HEK293T (cell line): ENCODE data around the gene EMSY.

ENCODE experiments used
- CTCF ChIA-PET: fragments of 350-600 bp; formaldehyde crosslinking; extraction: SDS; loops from one replicate; lab custom pipeline; 2021; ENCODE audit warnings: antibody characterized with exemption, inconsistent platforms; lab: Yijun Ruan, JAX
- POLR2A ChIA-PET: fragments of 350-600 bp; formaldehyde crosslinking; extraction: SDS; loops from one replicate; lab custom pipeline; 2020; ENCODE audit warnings: antibody characterized with exemption, inconsistent platforms; lab: Yijun Ruan, JAX
- DNase-seq: peaks from one replicate; pipeline ENCODE4 v3.0.0; 2012; ENCODE audit warnings: mixed read lengths; ENCODE audit errors: extremely low spot score
- ARNT ChIP-seq: fragments of 450-650 bp; IDR thresholded peaks from 2 replicates; pipeline ENCODE4 v1.6.1; 2017; ENCODE audit warnings: mild to moderate bottlenecking
- BHLHE40 ChIP-seq: fragments of 450-650 bp; IDR thresholded peaks from 2 replicates; pipeline ENCODE4 v1.6.1; 2016; ENCODE audit warnings: mild to moderate bottlenecking, moderate library complexity, borderline replicate concordance
- CTBP1 ChIP-seq: fragments of 450-650 bp; IDR thresholded peaks from 2 replicates; pipeline ENCODE4 v1.6.1; 2016; ENCODE audit warnings: borderline replicate concordance
- ELF4 ChIP-seq: fragments of 450-650 bp; IDR thresholded peaks from 2 replicates; pipeline ENCODE4 v1.6.1; 2017; ENCODE audit warnings: antibody characterized with exemption
- FOXA1 ChIP-seq: fragments of 450-650 bp; IDR thresholded peaks from 2 replicates; pipeline ENCODE4 v1.6.1; 2016; ENCODE audit warnings: mild to moderate bottlenecking
- FOXK2 ChIP-seq: fragments of 450-650 bp; IDR thresholded peaks from 2 replicates; pipeline ENCODE4 v1.6.1; 2016; ENCODE audit warnings: mild to moderate bottlenecking
- FOXM1 ChIP-seq: fragments of 450-650 bp; IDR thresholded peaks from 2 replicates; pipeline ENCODE4 v1.6.1; 2017; ENCODE audit warnings: mild to moderate bottlenecking, borderline replicate concordance
- HDGF ChIP-seq: fragments of 450-650 bp; IDR thresholded peaks from 2 replicates; pipeline ENCODE4 v1.6.1; 2017; ENCODE audit warnings: antibody characterized with exemption, borderline replicate concordance
- L3MBTL2 ChIP-seq: fragments of 450-650 bp; conservative IDR thresholded peaks from 2 replicates; pipeline ENCODE4 v1.6.1; 2016; ENCODE audit warnings: mild to moderate bottlenecking
- LEF1 ChIP-seq: fragments of 450-650 bp; IDR thresholded peaks from 2 replicates; pipeline ENCODE4 v1.6.1; 2017; ENCODE audit warnings: mild to moderate bottlenecking, borderline replicate concordance
- NFRKB ChIP-seq: fragments of 450-650 bp; IDR thresholded peaks from 2 replicates; pipeline ENCODE4 v1.6.1; 2016; ENCODE audit warnings: mild to moderate bottlenecking, moderate library complexity
- SP1 ChIP-seq: fragments of 450-650 bp; IDR thresholded peaks from 2 replicates; pipeline ENCODE4 v1.6.1; 2017
- SUZ12 ChIP-seq: fragments of 450-650 bp; IDR thresholded peaks from 2 replicates; pipeline ENCODE4 v1.6.1; 2016; ENCODE audit warnings: mild to moderate bottlenecking
- TARDBP ChIP-seq: fragments of 450-650 bp; IDR thresholded peaks from 2 replicates; pipeline ENCODE4 v1.6.1; 2016
- ZNF384 ChIP-seq: fragments of 450-650 bp; IDR thresholded peaks from 2 replicates; pipeline ENCODE4 v1.6.1; 2016
- TF ChIP-seq, protein P1 (sequence below): fragments of 450-650 bp; IDR thresholded peaks from 2 replicates; pipeline ENCODE4 v1.6.1; 2016

The EMSY gene

DNA sequence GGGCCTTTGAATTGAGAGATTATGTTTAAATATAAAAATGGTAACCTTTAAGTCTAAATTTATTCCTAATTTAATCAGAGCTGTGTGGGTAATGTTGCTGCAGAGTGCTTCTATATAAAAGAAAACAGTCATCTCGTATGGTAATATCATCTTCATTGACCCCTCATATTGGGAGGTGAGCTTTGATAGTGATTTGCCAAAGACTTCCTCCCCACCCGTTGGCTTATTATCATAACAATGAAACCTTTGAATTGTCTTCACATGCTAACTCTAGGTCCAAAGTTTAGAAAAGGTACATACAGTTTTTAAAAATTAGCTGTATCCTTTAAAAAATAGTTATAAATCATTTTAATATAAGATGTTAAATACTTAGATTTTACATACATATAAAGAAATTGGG is 3.7 kb downstream of the EMSY start:
- TF ChIP-seq ZNF384 (no peak), ARNT (no peak), CTBP1 (no peak), SP1 (no peak), L3MBTL2 (no peak), FOXM1 (no peak), TARDBP (no peak), FOXK2 (no peak), NFRKB (no peak), HDGF (no peak), ELF4 (no peak), FOXA1 (no peak), LEF1 (no peak), BHLHE40 (no peak), SUZ12 (no peak)
- TF ChIP-seq, protein P1, sequence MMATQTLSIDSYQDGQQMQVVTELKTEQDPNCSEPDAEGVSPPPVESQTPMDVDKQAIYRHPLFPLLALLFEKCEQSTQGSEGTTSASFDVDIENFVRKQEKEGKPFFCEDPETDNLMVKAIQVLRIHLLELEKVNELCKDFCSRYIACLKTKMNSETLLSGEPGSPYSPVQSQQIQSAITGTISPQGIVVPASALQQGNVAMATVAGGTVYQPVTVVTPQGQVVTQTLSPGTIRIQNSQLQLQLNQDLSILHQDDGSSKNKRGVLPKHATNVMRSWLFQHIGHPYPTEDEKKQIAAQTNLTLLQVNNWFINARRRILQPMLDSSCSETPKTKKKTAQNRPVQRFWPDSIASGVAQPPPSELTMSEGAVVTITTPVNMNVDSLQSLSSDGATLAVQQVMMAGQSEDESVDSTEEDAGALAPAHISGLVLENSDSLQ, result no peak
- no peak for DNase-seq
- POLR2A ChIA-PET, result no interaction called here
- CTCF ChIA-PET, result interaction anchor here (0.6 kb wide), 1 partner anchor 1999 kb away, joined by 3 read pairs; no protein-coding TSS in a partner anchor

DNA sequence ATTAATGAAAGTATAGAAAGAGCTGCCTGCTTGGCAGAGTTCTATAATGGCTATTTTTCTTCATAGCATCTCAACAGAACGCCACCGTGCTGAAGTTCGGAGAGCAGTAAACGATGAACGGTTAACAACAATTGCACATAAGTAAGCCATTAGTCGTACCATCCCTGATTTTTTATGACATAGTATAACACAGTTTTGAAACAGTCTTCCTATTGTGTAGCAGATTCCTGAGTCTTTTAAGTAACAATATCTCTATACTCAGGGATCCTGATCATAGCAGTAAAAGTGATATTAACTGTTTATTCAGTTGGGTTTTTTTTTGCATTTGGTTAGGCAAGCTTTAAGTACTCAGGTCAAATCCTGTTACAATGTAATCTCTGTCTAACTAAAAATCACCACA is 8.4 kb downstream of the EMSY start:
- ChIA-PET POLR2A (no interaction called here), CTCF (no interaction called here)
- TF ChIP-seq FOXM1 (no peak), HDGF (no peak), SUZ12 (no peak), SP1 (no peak), ARNT (no peak), FOXA1 (no peak), ELF4 (no peak), LEF1 (no peak), FOXK2 (no peak)
- no peak for DNase-seq

DNA sequence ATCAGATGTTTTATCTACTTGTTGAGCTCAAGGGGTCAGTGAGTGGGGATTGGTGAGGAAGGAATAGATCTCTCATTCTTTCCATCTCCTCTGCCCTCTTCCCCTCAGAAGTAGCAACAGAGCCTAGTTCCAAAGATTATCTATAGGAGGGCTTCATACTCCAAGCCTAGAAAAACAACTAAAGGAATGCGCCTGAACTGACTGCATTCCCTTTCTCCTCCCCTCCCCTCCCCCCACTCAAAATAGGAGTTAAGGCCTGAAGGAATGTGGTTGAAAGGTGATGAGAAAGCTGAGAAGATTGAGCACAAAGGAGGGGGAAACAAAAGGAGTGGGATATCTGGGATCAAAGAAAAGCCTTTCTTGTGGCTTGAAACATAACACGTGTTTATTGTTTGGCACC is 10.5 kb downstream of the EMSY start:
- ChIA-PET POLR2A (interaction anchor here (1.0 kb wide), 1 partner anchor 12 kb away, joined by 3 read pairs; no protein-coding TSS in a partner anchor), CTCF (no interaction called here)
- TF ChIP-seq SP1 (no peak), CTBP1 (no peak), SUZ12 (no peak), FOXM1 (no peak), L3MBTL2 (no peak), TARDBP (no peak), LEF1 (no peak), NFRKB (no peak), ZNF384 (no peak), FOXK2 (no peak), HDGF (no peak), ELF4 (no peak), FOXA1 (no peak), ARNT (no peak), BHLHE40 (no peak)
- TF ChIP-seq, protein P1, result no peak
- no peak for DNase-seq

DNA sequence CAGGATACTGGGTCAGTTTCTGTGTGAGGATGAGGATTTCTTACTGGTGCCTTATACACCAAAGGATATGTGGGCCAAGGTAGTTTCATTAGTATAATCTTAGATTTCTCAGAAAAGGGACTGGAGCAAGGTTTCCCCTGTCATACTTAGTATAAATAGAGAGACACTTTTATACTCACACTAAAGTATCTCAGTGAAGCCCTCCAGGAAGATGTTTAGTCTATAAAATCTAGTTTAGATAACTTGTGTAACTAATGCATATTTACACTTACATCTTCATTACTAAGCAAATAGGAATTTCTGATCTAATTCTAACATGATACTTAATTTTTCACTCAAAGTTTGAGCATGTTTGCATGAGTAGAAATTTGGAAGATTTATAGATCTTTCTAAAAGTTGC is 11.1 kb downstream of the EMSY start:
- ChIA-PET POLR2A (interaction anchor here (1.0 kb wide), 1 partner anchor 13 kb away, joined by 3 read pairs; no protein-coding TSS in a partner anchor), CTCF (no interaction called here)
- TF ChIP-seq, protein P1, result no peak
- TF ChIP-seq FOXA1, result no peak
- TF ChIP-seq NFRKB, result no peak
- TF ChIP-seq SUZ12, result no peak
- no peak for TF ChIP-seq FOXM1
- TF ChIP-seq BHLHE40, result no peak
- TF ChIP-seq CTBP1, result no peak
- no peak for TF ChIP-seq ARNT
- no peak for TF ChIP-seq FOXK2
- no peak for TF ChIP-seq SP1
- DNase-seq, result no peak

DNA sequence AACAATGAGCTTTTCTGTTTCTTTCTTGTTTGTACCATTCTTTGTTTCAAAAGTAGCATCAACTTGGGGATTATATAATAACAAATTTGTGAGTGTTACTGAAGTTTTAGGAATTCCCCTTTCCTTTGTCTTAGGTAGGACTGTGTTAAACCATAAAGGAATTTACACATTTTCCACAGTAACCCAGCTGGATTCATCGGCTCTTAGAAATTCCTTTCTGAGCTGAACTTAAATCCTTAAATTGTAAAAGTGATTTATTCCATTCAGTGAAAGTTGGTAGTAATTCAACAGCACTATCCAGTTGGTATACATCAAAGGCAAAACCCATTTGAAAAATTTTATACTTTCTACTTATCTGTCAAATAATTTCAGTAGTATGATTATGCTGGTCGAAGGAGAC is 11.8 kb downstream of the EMSY start:
- DNase-seq, result no peak
- CTCF ChIA-PET, result no interaction called here
- POLR2A ChIA-PET, result no interaction called here
- TF ChIP-seq FOXK2 (no peak), LEF1 (no peak), CTBP1 (no peak), ELF4 (no peak), BHLHE40 (no peak), L3MBTL2 (no peak), ARNT (no peak)
- TF ChIP-seq, protein P1, result no peak

DNA sequence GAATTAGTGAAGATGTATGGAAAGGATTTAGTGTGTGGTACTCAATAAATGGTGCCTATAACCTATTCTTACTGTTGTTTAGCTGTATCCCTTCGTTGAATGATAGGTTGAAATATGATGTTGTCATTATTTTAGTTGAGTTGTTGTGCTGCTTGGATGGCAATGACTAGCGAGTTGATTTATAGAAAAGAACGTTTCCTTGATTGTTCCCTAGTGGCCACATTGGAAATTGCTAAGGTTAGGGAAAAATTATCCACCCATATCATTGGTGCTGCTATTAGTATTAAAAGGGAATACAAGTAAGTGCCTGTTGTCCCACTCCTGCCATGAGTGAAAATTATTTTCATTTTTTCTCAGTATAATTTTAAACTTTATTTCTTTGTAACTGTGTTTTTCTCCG is 14.5 kb downstream of the EMSY start:
- TF ChIP-seq L3MBTL2, result no peak
- TF ChIP-seq, protein P1, result peak; percentile 65
- no peak for TF ChIP-seq NFRKB
- no peak for TF ChIP-seq SP1
- no peak for TF ChIP-seq FOXK2
- no peak for TF ChIP-seq ZNF384
- DNase-seq, result peak; percentile 21
- ChIA-PET CTCF (interaction anchor here (0.6 to 1.3 kb wide), 3 partner anchors 13 to 206 kb away, joined by 3 read pairs; no protein-coding TSS in a partner anchor), POLR2A (interaction anchor here (1.8 kb wide), 1 partner anchor 14 kb away, joined by 6 read pairs; the partner anchor contains the start of gene EMSY)
